SU-DHL-6 (cell line): ENCODE data around the gene JTB.
A peak's percentile ranks its signal among the peaks of the same experiment; 100 is the strongest.

Experiments
- H2AFZ ChIP-seq: fragments of 200-600 bp; sonication (generic); 2 replicates; pipeline ENCODE4 v1.6.1; 2014; ENCODE audit warnings: low read depth, mild to moderate bottlenecking, moderate library complexity, mixed read lengths, antibody characterized with exemption, low read length; ENCODE audit not compliant: severe bottlenecking
- H3F3A ChIP-seq: fragments of 200-600 bp; shearing (Covaris generic); 2 replicates; pipeline ENCODE4 v1.6.0; 2016; ENCODE audit warnings: antibody characterized with exemption, mild to moderate bottlenecking; ENCODE audit not compliant: insufficient read depth
- H3K27ac ChIP-seq: fragments of 200-600 bp; sonication (generic); 2 replicates; pipeline ENCODE4 v1.5.1; 2016; ENCODE audit warnings: low read depth, mild to moderate bottlenecking, low read length, moderate library complexity, mixed read lengths
- H3K27me3 ChIP-seq: fragments of 200-600 bp; sonication (generic), shearing (Covaris generic); 2 replicates; pipeline ENCODE4 v1.6.0; 2014; ENCODE audit warnings: mild to moderate bottlenecking, low read length
- H3K36me3 ChIP-seq: fragments of 200-600 bp; sonication (generic); 2 replicates; pipeline ENCODE4 v1.6.1; 2014; ENCODE audit warnings: mild to moderate bottlenecking, low read length, mixed read lengths
- H3K4me2 ChIP-seq: fragments of 300-600, 200-600 bp; shearing (Covaris generic), sonication (generic); 2 replicates; pipeline ENCODE4 v1.6.0; 2014; ENCODE audit warnings: low read length, low read depth, mild to moderate bottlenecking; ENCODE audit not compliant: poor library complexity, severe bottlenecking
- H3K4me3 ChIP-seq: fragments of 200-600 bp; sonication (generic); 2 replicates; pipeline ENCODE4 v1.5.1; 2014; ENCODE audit warnings: antibody characterized with exemption, low read length, mild to moderate bottlenecking, mixed read lengths; ENCODE audit not compliant: insufficient read depth, poor library complexity, severe bottlenecking
- H3K79me2 ChIP-seq: fragments of 200-600 bp; sonication (generic); 2 replicates; pipeline ENCODE4 v1.6.1; 2014; ENCODE audit warnings: mild to moderate bottlenecking, low read length, moderate library complexity; ENCODE audit not compliant: insufficient read depth
- H3K9ac ChIP-seq: fragments of 200-600 bp; sonication (generic); 2 replicates; pipeline ENCODE4 v1.7.0; 2014; ENCODE audit warnings: mild to moderate bottlenecking, low read length
- H3K9me2 ChIP-seq: fragments of 200-600 bp; sonication (generic); replicated peaks from 2 replicates; pipeline ENCODE4 v1.6.1; 2014; ENCODE audit warnings: low read length; ENCODE audit not compliant: insufficient read depth
- H3K9me3 ChIP-seq: fragments of 200-600 bp; sonication (generic); 2 replicates; pipeline ENCODE4 v1.6.1; 2014; ENCODE audit warnings: low read length, mixed read lengths; ENCODE audit not compliant: insufficient read depth
- H4K20me1 ChIP-seq: fragments of 200-600 bp; sonication (generic); 2 replicates; pipeline ENCODE4 v1.6.1; 2014; ENCODE audit warnings: low read depth, mild to moderate bottlenecking, antibody characterized with exemption, low read length, moderate library complexity, mixed read lengths
- EZH2phosphoT487 ChIP-seq: fragments of 200-600 bp; sonication (generic), shearing (Covaris generic); conservative IDR thresholded peaks from 2 replicates; pipeline ENCODE4 v1.6.1; 2018; ENCODE audit warnings: mild to moderate bottlenecking, antibody characterized with exemption, low read length, moderate library complexity, mixed read lengths
- TF ChIP-seq, protein P1 (sequence below): fragments of 200-600 bp; sonication (generic); IDR thresholded peaks from one replicate; pipeline ENCODE4 v1.5.1; 2017; ENCODE audit warnings: antibody characterized with exemption, mild to moderate bottlenecking, low read length, moderate library complexity; ENCODE audit not compliant: insufficient read depth, poor library complexity, severe bottlenecking

Gene JTB

GRCh38 chr1:153951183-153951582 lies 26.3 kb downstream of the JTB start:
- TF ChIP-seq, protein P1, sequence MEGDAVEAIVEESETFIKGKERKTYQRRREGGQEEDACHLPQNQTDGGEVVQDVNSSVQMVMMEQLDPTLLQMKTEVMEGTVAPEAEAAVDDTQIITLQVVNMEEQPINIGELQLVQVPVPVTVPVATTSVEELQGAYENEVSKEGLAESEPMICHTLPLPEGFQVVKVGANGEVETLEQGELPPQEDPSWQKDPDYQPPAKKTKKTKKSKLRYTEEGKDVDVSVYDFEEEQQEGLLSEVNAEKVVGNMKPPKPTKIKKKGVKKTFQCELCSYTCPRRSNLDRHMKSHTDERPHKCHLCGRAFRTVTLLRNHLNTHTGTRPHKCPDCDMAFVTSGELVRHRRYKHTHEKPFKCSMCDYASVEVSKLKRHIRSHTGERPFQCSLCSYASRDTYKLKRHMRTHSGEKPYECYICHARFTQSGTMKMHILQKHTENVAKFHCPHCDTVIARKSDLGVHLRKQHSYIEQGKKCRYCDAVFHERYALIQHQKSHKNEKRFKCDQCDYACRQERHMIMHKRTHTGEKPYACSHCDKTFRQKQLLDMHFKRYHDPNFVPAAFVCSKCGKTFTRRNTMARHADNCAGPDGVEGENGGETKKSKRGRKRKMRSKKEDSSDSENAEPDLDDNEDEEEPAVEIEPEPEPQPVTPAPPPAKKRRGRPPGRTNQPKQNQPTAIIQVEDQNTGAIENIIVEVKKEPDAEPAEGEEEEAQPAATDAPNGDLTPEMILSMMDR, result no peak
- no peak for TF ChIP-seq EZH2phosphoT487
- H4K20me1 ChIP-seq, result no peaks in the 10 kb centered on the region
- peaks cover 6% of the 10 kb centered on the region; the same call in 1 of the 2 replicates for H3K36me3 ChIP-seq

GRCh38 chr1:153946622-153947241 lies 30.7 kb downstream of the JTB start, which contains the start of gene DENND4B:
Gene DENND4B (minus strand): TSS chr1:153946718. CDS start chr1:153944374, 2,344 bp downstream.
- Histone ChIP-seq H3K27ac (peak within 1 kb of the TSS; percentile 90), H3F3A (peaks cover 32% of the 10 kb centered on the region), H3K4me2 (peak within 1 kb of the TSS; percentile 97), H3K79me2 (peaks cover 31% of the 10 kb centered on the region), H3K9me3 (no peaks in the 10 kb centered on the region), H3K4me3 (peak within 1 kb of the TSS; percentile 66), H4K20me1 (no peaks in the 10 kb centered on the region), H2AFZ (no peak within 1 kb of the TSS), H3K9ac (peak within 1 kb of the TSS; percentile 86), H3K27me3 (no peaks in the 10 kb centered on the region), H3K36me3 (peaks cover 6% of the 10 kb centered on the region; the same call in 1 of the 2 replicates), H3K9me2 (no peaks in the 10 kb centered on the region)
- TF ChIP-seq EZH2phosphoT487, result no peak
- TF ChIP-seq, protein P1, result peak; percentile 18

More at GRCh38 chr1:153951183-153951582, 26.3 kb downstream of the JTB start:
- H3K79me2 ChIP-seq, result peaks cover 26% of the 10 kb centered on the region
- no peak overlapping the region for H3K27ac ChIP-seq
- H3K9ac ChIP-seq, result no peak overlapping the region
- H3F3A ChIP-seq, result peaks cover 20% of the 10 kb centered on the region
- H3K9me3 ChIP-seq, result no peaks in the 10 kb centered on the region
- no peaks in the 10 kb centered on the region for H3K27me3 ChIP-seq
- no peak overlapping the region for H3K4me2 ChIP-seq
- H3K4me3 ChIP-seq, result no peak overlapping the region
- no peak overlapping the region for H2AFZ ChIP-seq
- no peaks in the 10 kb centered on the region for H3K9me2 ChIP-seq

GRCh38 chr1:153945795-153946621 lies 31.5 kb downstream of the JTB start:
- H3K9me2 ChIP-seq, result no peaks in the 10 kb centered on the region
- peaks cover 5% of the 10 kb centered on the region; the same call in 1 of the 2 replicates for H3K36me3 ChIP-seq
- no peaks in the 10 kb centered on the region for H3K27me3 ChIP-seq
- H3K4me2 ChIP-seq, result peak overlapping the region; percentile 97
- H3K9me3 ChIP-seq, result no peaks in the 10 kb centered on the region
- peak overlapping the region; percentile 86 for H3K9ac ChIP-seq
- peaks cover 32% of the 10 kb centered on the region for H3F3A ChIP-seq
- peak overlapping the region; percentile 90 for H3K27ac ChIP-seq
- no peak for TF ChIP-seq EZH2phosphoT487
- TF ChIP-seq, protein P1, result no peak
- H2AFZ ChIP-seq, result no peak overlapping the region
- H4K20me1 ChIP-seq, result no peaks in the 10 kb centered on the region
- peak overlapping the region; percentile 66 for H3K4me3 ChIP-seq
- peaks cover 31% of the 10 kb centered on the region for H3K79me2 ChIP-seq
